ENCODE results near the gene CFL1.

- TF ChIP-seq CTCF (IDR thresholded peaks at IDR 0.05) (no peak), POLR2A (IDR thresholded peaks at IDR 0.05) (peak in 1 of 4 donors; percentile 35), POLR2AphosphoS5 (IDR thresholded peaks at IDR 0.05) (peak; percentile 57 to 92 (median 89))
These were observed 42.3 kb upstream of the CFL1 start, which contains the start of gene FOSL1 for GRCh38 chr11:65900125-65900898.
